ENCODE measurements around the gene GGTLC3.
"Not testable (repeated sequence)": the region's sequence is repeated elsewhere in the genome, so short reads cannot be mapped to it uniquely, and the experiment has no call there.

- TF ChIP-seq CTCF (IDR thresholded peaks at IDR 0.05 in 2 of 3, conservative IDR thresholded peaks at IDR 0.05 in 1 of 3; ENCODE audit: control insufficient read depth in 2 of 3, extremely low read depth in 1 of 3, insufficient read depth in 1 of 3, low read depth in 3 of 3, low read length in 3 of 3); SMC3 (IDR thresholded peaks at IDR 0.05; ENCODE audit: borderline replicate concordance, low read length); POLR2A (IDR thresholded peaks at IDR 0.05; ENCODE audit: low read depth, low read length): not testable (repeated sequence)
These were observed 4.5 kb downstream of the GGTLC3 start for GRCh38 chr22:18513454-18513853.
